Effector memory CD4-positive, alpha-beta T cell (primary cell): Measurements from ENCODE around the gene CCDC85C.

ENCODE experiments used
- DNase-seq, 3 donors: peaks; one replicate each; pipeline ENCODE4 v3.0.0-alpha.2; 2020
- H3K27ac ChIP-seq: 2 replicates; pipeline ENCODE4 v1.7.0; 2013; ENCODE audit warnings: mild to moderate bottlenecking, low read length, moderate library complexity; ENCODE audit not compliant: insufficient read depth, poor library complexity, severe bottlenecking
- H3K27me3 ChIP-seq: replicated peaks from 2 replicates; pipeline ENCODE4 v1.7.0; 2013; ENCODE audit warnings: mild to moderate bottlenecking, low read length; ENCODE audit not compliant: insufficient read depth, control insufficient read depth, poor library complexity, severe bottlenecking
- H3K36me3 ChIP-seq: 2 replicates; pipeline ENCODE4 v1.7.0; 2013; ENCODE audit warnings: mild to moderate bottlenecking, low read length, moderate library complexity; ENCODE audit not compliant: control insufficient read depth, insufficient read depth
- H3K4me1 ChIP-seq: 2 replicates; pipeline ENCODE4 v1.7.0; 2013; ENCODE audit warnings: low read length, mild to moderate bottlenecking; ENCODE audit not compliant: control insufficient read depth, insufficient read depth, poor library complexity, severe bottlenecking
- H3K4me3 ChIP-seq: 2 replicates; pipeline ENCODE4 v1.7.0; 2013; ENCODE audit warnings: low read length, low read depth, mild to moderate bottlenecking; ENCODE audit not compliant: insufficient read depth, poor library complexity, severe bottlenecking
- H3K9me3 ChIP-seq: 2 replicates; pipeline ENCODE4 v1.7.0; 2013; ENCODE audit warnings: mild to moderate bottlenecking, low read length, moderate library complexity; ENCODE audit not compliant: control insufficient read depth

Gene CCDC85C

DNA sequence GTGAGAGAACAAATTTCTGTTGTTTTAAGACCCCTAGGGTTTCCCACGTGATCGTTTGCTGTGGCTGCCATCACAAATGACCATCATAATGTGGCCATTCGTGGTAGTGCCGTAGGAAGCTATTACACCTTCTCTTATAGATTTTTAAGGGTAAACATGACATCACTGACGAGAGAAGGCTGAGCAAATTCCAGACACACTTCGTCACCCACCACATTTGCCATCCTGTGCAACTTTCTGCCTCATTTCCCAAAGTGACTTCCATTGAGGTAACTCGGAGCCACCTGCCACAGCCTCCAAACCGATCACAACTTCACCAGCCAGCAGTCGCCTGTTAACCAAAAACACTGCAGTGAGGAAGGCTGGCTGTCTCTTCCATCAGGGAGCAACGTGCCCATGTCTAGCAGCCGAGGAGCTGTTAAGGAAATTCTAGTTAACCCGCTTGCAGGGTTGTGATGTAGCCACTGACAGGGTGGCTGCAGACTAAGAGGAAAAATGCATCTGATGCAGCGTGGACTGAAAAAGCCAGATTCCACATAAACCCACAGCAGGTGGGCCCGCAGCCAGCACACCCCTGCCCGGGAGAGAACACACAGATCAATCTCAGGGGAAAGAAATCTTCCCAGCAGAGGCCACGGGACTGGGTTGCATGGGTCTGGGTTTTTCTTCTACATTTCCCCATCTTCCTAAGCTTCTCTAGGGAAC is 44.6 kb downstream of the CCDC85C start:
- no peak for DNase-seq

DNA sequence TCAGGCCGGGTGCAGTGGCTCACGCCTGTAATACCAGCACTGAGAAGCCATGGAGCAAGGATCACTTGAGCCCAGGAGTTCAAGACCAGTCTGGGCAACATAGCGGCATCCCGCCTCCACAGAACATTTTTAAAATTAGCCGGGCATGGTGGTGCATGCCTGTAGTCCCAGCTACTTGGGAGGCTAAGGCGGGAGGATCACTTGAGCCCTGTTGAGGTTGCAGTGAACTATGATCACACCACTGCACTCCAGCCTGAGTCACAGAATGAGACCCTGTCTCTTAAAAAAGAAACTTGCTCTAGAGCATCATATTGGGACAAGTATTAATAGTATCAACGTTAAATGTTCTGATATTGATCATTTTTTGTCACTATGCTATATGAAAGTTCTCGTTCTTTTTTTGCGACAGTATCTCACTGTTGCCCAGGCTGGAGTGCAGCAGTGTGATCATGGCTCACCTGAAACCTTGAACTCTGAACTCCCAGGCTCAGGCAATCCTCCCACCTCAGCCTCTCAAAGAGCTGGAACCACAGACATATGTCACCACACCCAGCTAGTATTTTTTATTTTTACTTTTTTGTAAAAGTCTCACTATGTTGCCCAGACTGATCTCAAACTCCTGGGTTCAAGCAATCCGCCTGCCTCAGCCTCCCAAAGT is 47.7 kb downstream of the CCDC85C start:
- no peak for DNase-seq
- Histone ChIP-seq H3K27ac (no peak overlapping the region), H3K27me3 (no peaks in the 10 kb centered on the region), H3K4me1 (no peaks in the 10 kb centered on the region), H3K4me3 (no peak overlapping the region), H3K36me3 (no peaks in the 10 kb centered on the region), H3K9me3 (no peaks in the 10 kb centered on the region)

More for the DNA sequence above, 44.6 kb downstream of the CCDC85C start:
- Histone ChIP-seq H3K4me1 (no peaks in the 10 kb centered on the region), H3K27me3 (no peaks in the 10 kb centered on the region), H3K27ac (no peak overlapping the region), H3K36me3 (no peaks in the 10 kb centered on the region), H3K4me3 (no peak overlapping the region), H3K9me3 (no peaks in the 10 kb centered on the region)

DNA sequence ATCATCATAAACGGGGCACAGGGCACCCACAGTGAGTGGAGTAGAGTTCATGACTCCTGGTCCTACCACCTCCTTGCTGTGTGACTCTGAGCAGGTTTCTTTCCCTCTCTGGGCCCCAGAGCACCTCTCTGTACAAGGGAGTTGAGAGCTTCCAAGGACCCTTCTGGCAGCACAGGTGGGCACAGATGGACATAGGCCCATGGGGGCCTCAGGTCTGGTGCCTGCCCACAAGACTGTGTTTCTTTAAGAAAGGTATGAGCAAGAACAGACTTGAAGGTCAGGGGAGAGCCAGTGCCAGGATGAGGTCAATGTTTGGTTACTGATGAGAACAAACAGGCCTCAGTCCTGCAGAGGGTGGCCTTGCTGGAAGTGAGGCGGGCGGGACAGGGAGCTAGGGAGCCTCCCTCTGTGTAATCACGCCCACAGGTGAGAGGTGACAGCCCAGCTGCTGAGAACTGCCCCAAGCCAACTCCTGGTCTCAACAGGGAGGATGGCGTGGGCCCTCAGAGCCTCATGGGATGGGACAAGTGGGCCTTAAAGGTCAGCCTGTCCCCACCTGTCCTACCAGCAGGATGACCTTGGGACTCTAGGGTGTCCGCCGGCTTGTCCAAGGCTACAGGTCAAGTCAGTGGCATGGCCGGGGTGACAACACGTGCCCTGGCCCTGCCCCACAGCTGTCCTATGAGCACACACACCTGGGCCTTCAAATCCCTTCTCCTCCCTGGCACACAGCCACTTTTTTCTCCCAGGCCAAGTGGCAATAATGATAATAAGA is 49.1 kb downstream of the CCDC85C start:
- no peak for DNase-seq
- Histone ChIP-seq H3K4me1 (no peaks in the 10 kb centered on the region), H3K9me3 (no peaks in the 10 kb centered on the region), H3K27me3 (no peaks in the 10 kb centered on the region), H3K4me3 (no peak overlapping the region), H3K36me3 (no peaks in the 10 kb centered on the region), H3K27ac (no peak overlapping the region)

DNA sequence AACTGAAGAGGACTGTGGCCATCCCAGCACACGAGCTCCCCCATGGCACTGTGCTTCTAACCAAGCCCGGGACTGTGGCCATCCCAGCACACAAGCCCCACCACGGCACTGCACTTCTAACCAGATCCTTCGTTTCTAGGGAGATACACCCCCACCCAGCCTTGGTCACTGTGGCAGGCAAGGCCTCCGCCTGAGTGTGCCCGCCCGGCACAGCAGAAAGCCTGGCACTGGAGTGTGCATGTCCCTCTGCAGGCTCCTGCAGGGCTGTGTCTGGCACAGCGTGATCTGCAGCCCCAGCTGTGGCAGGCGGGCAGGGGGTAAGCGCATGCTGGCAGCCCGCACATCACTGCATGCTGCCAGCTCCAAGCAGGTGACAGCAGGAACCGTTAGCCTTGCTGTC is 49.8 kb downstream of the CCDC85C start:
- H3K27ac ChIP-seq = no peak overlapping the region
- H3K4me1 ChIP-seq = no peaks in the 10 kb centered on the region
- H3K9me3 ChIP-seq = no peaks in the 10 kb centered on the region
- no peak overlapping the region for H3K4me3 ChIP-seq
- no peaks in the 10 kb centered on the region for H3K27me3 ChIP-seq
- DNase-seq = no peak
- no peaks in the 10 kb centered on the region for H3K36me3 ChIP-seq

DNA sequence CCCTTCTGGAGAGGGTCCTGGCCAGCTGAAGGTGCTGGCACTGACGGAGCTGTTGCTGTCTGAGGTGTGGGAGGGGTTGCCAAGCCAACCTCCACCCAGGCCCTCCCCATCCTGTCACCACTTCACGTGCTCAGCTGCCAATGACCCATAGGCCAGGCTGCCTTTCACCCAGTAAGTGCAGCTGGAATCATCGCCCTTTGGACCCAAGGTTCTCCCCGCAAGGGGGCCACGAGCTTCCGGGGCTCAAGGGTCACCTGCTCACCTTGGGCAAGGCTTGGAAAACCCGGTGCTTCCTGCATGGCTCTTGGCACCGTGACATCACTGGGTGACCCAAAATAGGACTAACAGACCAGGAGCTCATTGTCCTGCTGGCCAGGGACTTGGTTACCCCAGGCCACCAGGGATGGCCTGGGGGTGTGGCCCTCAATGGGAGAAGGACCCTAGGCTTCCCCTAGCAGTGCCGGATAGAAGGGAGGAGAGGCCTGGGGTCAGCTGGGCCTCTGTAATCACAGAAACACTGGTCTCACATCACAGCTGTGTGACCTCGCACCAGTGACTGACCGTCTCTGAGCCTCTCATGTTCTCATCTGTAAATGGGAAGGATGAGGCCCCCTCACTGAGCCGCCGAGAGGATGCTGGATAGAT is 51.3 kb downstream of the CCDC85C start:
- no peak overlapping the region for H3K4me3 ChIP-seq
- DNase-seq = no peak

DNA sequence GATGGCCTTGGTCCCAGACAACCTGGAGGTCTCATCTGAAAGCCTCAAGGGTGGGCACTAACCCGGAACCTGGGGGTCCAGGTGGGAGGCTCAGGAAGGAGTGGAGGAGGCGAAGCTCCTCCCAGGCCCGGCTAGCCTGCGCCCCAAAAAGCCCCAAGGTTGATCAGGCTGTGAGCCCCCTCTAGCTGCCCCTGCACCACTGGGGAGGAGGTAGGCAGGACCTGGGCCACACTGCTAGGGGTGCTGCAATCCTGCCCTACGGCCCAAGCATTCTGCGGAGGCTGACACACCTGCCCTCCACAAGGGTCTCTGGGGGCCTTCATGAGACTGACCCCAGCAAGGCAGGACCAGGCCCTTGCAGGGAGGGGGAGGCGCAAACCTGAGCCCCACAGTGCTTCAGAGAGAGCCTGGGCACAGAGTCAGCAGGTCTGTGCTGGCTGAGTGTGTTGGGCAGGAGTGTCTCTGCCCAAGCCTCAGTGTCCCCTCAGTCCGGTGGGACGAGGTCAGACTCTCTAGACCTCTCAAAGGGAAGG is 51.9 kb downstream of the CCDC85C start:
- no peaks in the 10 kb centered on the region for H3K36me3 ChIP-seq

More for the DNA sequence above, 51.3 kb downstream of the CCDC85C start:
- Histone ChIP-seq H3K36me3 (no peaks in the 10 kb centered on the region), H3K9me3 (no peaks in the 10 kb centered on the region), H3K27me3 (no peaks in the 10 kb centered on the region), H3K4me1 (no peaks in the 10 kb centered on the region), H3K27ac (no peak overlapping the region)

DNA sequence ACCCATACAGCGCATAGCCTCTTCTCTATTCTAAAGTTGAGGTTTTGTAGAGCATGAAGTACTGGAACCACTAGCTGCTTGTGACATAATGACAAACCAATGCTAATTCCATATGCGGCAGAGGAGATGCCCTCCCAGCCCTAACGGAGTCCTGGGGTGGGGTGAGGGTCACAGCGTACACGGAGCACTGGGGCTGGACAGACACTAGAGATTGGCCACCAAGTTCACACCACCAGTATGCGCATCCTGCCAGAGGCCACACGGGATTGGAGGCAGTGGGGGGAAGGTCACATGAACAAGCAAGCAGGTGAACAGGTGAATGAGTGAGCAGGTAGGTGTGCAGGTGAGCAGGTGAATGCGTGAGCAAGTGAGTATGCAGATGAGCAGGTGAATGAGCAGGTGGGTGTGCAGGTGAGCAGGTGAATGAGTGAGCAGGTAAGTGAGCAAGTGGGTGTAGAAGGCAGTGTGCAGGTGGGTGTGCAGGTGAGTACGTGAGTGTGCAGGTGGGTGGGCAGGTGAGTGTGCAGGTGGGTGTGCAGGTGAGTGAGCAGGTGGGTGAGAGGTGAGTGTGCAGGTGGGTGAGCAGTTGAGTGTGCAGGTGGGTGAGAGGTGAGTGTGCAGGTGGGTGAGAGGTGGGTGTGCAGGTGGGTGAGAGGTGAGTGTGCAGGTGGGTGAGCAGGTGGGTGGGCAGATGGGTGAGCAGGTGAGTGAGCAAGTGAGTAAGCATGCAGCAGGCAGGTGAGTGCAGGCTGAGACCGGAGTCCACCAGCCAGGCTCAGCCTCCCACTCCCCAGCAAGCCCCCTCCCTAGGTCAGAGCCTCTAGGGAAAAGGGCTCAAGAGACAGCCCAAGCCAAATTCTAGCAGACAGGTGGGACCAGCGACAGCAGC is 52.7 kb downstream of the CCDC85C start:
- H3K4me1 ChIP-seq = no peaks in the 10 kb centered on the region
- no peak overlapping the region for H3K27ac ChIP-seq
- no peaks in the 10 kb centered on the region for H3K36me3 ChIP-seq
- no peak for DNase-seq
- no peaks in the 10 kb centered on the region for H3K27me3 ChIP-seq
- H3K4me3 ChIP-seq = no peak overlapping the region
- H3K9me3 ChIP-seq = no peaks in the 10 kb centered on the region

More for the DNA sequence above, 51.9 kb downstream of the CCDC85C start:
- Histone ChIP-seq H3K27ac (no peak overlapping the region), H3K4me1 (no peaks in the 10 kb centered on the region), H3K9me3 (no peaks in the 10 kb centered on the region), H3K4me3 (no peak overlapping the region), H3K27me3 (no peaks in the 10 kb centered on the region)
- no peak for DNase-seq

DNA sequence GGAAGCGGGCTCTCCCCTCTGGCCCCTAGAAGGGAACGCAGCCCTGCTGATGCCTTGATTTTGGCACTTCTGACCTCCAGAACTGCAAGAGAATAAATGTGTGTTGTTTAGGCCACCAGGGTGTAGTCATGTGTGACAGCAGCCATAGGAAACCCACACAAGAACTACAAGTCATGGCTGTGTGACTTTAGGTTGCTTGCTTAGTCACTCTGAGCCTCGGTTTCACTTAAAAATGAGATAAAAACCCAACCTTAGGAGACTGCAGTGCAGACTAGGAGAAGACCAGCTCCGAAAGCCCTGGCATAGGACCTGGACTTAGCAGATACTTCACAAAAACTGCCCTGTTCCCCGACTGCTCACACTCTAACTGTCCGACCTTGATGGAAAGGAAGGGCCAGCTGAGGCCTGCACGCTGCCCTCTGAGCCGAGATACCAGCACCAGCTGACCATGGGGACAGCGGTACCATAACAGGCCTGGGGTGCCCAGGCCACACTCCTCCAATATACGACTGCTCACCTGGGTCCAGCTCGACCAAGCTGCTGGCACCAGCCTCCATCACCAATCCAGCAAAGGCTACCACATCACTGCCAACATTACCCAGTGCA is 53.5 kb downstream of the CCDC85C start:
- no peak overlapping the region for H3K27ac ChIP-seq
- H3K4me3 ChIP-seq = no peak overlapping the region
- H3K36me3 ChIP-seq = no peaks in the 10 kb centered on the region
- DNase-seq = no peak
- no peaks in the 10 kb centered on the region for H3K9me3 ChIP-seq
- no peaks in the 10 kb centered on the region for H3K4me1 ChIP-seq
- no peaks in the 10 kb centered on the region for H3K27me3 ChIP-seq

DNA sequence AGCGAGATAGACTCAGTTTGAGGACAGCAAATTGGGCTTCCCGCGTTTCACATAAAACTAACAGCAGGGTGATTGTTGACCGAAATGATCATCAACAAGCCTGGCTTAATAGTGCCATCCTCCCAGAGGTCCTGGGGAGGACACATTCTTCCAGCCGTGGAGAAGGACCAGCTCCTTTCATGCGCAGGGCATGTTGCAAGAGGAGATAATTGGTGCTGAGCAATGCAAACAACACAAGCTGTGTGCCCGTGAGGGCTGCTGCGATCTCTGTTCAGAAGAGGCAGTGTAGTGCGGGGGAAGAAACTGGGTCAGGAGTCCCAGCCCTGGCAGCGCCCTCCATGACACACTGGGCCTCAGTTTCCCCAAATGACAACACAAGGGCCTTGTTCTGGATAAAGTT is 54.3 kb downstream of the CCDC85C start:
- no peaks in the 10 kb centered on the region for H3K4me1 ChIP-seq
- DNase-seq = no peak
- H3K36me3 ChIP-seq = no peaks in the 10 kb centered on the region
- no peak overlapping the region for H3K4me3 ChIP-seq
- no peak overlapping the region for H3K27ac ChIP-seq
- no peaks in the 10 kb centered on the region for H3K9me3 ChIP-seq
- no peaks in the 10 kb centered on the region for H3K27me3 ChIP-seq
